ENCODE measurements around the gene PLCL2.

Gene PLCL2

GRCh38 chr3:16860234-16860633 lies 24.5 kb upstream of the PLCL2 start:
- no peaks in the 10 kb centered on the region for H3K9me3 ChIP-seq (ENCODE audit: insufficient read depth, low read length, severe bottlenecking)
- H2AFZ ChIP-seq (ENCODE audit: low read depth, low read length), result no peak overlapping the region
- ATAC-seq (ENCODE audit: insufficient read depth, low read depth), result no peak
- no peak overlapping the region for H3K4me2 ChIP-seq (ENCODE audit: insufficient read depth, low read length)
- H3K27ac ChIP-seq (ENCODE audit: low read length), result no peak overlapping the region
- no peak for TF ChIP-seq CTCF (IDR thresholded peaks at IDR 0.05; ENCODE audit: borderline replicate concordance, extremely low read depth, low read length, poor library complexity, severe bottlenecking)
- no peak for TF ChIP-seq EZH2 (IDR thresholded peaks at IDR 0.05; ENCODE audit: borderline replicate concordance, low read depth, low read length, severe bottlenecking)
- no peaks in the 10 kb centered on the region for H3K4me1 ChIP-seq (ENCODE audit: insufficient read depth, low read length)
- no peak overlapping the region for H3K4me3 ChIP-seq (ENCODE audit: low read depth in 1 of 2, low read length in 2 of 2)
- no peaks in the 10 kb centered on the region for H3K27me3 ChIP-seq (ENCODE audit: insufficient read depth, low read length, poor library complexity)
- no peak for DNase-seq
- H3K79me2 ChIP-seq (ENCODE audit: insufficient read depth, low read length), result no peaks in the 10 kb centered on the region
- no peaks in the 10 kb centered on the region for H4K20me1 ChIP-seq (ENCODE audit: insufficient read depth, low read length)
- H3K9ac ChIP-seq (ENCODE audit: low read depth, low read length), result no peak overlapping the region
- H3K36me3 ChIP-seq (ENCODE audit: insufficient read depth, low read length), result no peaks in the 10 kb centered on the region

GRCh38 chr3:16861432-16861831 lies 23.3 kb upstream of the PLCL2 start:
- H3K27ac ChIP-seq (ENCODE audit: low read length), result no peak overlapping the region
- H3K36me3 ChIP-seq (ENCODE audit: insufficient read depth, low read length), result no peaks in the 10 kb centered on the region
- no peak for ATAC-seq (ENCODE audit: insufficient read depth, low read depth)
- no peaks in the 10 kb centered on the region for H3K9me3 ChIP-seq (ENCODE audit: insufficient read depth, low read length, severe bottlenecking)
- no peak overlapping the region for H2AFZ ChIP-seq (ENCODE audit: low read depth, low read length)
- peaks cover 2% of the 10 kb centered on the region; the same call in 1 of the 2 replicates for H3K4me1 ChIP-seq (ENCODE audit: insufficient read depth, low read length)
- no peaks in the 10 kb centered on the region for H3K79me2 ChIP-seq (ENCODE audit: insufficient read depth, low read length)
- DNase-seq, result no peak
- no peak overlapping the region for H3K9ac ChIP-seq (ENCODE audit: low read depth, low read length)
- no peak overlapping the region for H3K4me3 ChIP-seq (ENCODE audit: low read depth in 1 of 2, low read length in 2 of 2)
- no peak for TF ChIP-seq CTCF (IDR thresholded peaks at IDR 0.05; ENCODE audit: borderline replicate concordance, extremely low read depth, low read length, poor library complexity, severe bottlenecking)
- no peak for TF ChIP-seq EZH2 (IDR thresholded peaks at IDR 0.05; ENCODE audit: borderline replicate concordance, low read depth, low read length, severe bottlenecking)
- H4K20me1 ChIP-seq (ENCODE audit: insufficient read depth, low read length), result no peaks in the 10 kb centered on the region
- H3K27me3 ChIP-seq (ENCODE audit: insufficient read depth, low read length, poor library complexity), result no peaks in the 10 kb centered on the region
- no peak overlapping the region for H3K4me2 ChIP-seq (ENCODE audit: insufficient read depth, low read length)

- Histone ChIP-seq H3K79me2 (ENCODE audit: insufficient read depth, low read length) (no peaks in the 10 kb centered on the region), H3K9ac (ENCODE audit: low read depth, low read length) (no peak overlapping the region), H3K27ac (ENCODE audit: low read length) (no peak overlapping the region), H2AFZ (ENCODE audit: low read depth, low read length) (no peak overlapping the region), H3K9me3 (ENCODE audit: insufficient read depth, low read length, severe bottlenecking) (no peaks in the 10 kb centered on the region), H3K4me2 (ENCODE audit: insufficient read depth, low read length) (no peak overlapping the region), H4K20me1 (ENCODE audit: insufficient read depth, low read length) (no peaks in the 10 kb centered on the region), H3K4me3 (ENCODE audit: low read depth in 1 of 2, low read length in 2 of 2) (no peak overlapping the region), H3K4me1 (ENCODE audit: insufficient read depth, low read length) (peaks cover 7% of the 10 kb centered on the region; the same call in 1 of the 2 replicates), H3K27me3 (ENCODE audit: insufficient read depth, low read length, poor library complexity) (no peaks in the 10 kb centered on the region), H3K36me3 (ENCODE audit: insufficient read depth, low read length) (no peaks in the 10 kb centered on the region)
- no peak for DNase-seq
- TF ChIP-seq EZH2 (IDR thresholded peaks at IDR 0.05; ENCODE audit: borderline replicate concordance, low read depth, low read length, severe bottlenecking) (no peak), CTCF (IDR thresholded peaks at IDR 0.05; ENCODE audit: borderline replicate concordance, extremely low read depth, low read length, poor library complexity, severe bottlenecking) (no peak)
- ATAC-seq (ENCODE audit: insufficient read depth, low read depth), result no peak
Measured at GRCh38 chr3:16864610-16865313, 20.0 kb upstream of the PLCL2 start.

All from DND-41 (cell line).